Adipocyte (in vitro differentiated cells): ENCODE measurements around the gene AP2A1.
A peak's percentile ranks its signal among the peaks of the same experiment; 100 is the strongest.

Source experiments
- DNase-seq: peaks from one replicate; pipeline ENCODE4 v3.0.0-alpha.2; 2015; ENCODE audit warnings: low read depth
- H3K27me3 ChIP-seq: replicated peaks from 2 replicates; pipeline ENCODE4 v1.7.0; 2013; ENCODE audit warnings: mild to moderate bottlenecking, low read length, moderate library complexity; ENCODE audit not compliant: control insufficient read depth, insufficient read depth
- H3K36me3 ChIP-seq: 2 replicates; pipeline ENCODE4 v1.7.0; 2013; ENCODE audit warnings: low read length, mild to moderate bottlenecking, moderate library complexity; ENCODE audit not compliant: control insufficient read depth, insufficient read depth, severe bottlenecking
- H3K4me1 ChIP-seq: 2 replicates; pipeline ENCODE4 v1.7.0; 2013; ENCODE audit warnings: mild to moderate bottlenecking, low read length, moderate library complexity; ENCODE audit not compliant: control insufficient read depth, insufficient read depth
- H3K4me3 ChIP-seq: 2 replicates; pipeline ENCODE4 v1.7.0; 2013; ENCODE audit warnings: mild to moderate bottlenecking, low read length, moderate library complexity
- H3K9ac ChIP-seq: 2 replicates; pipeline ENCODE4 v1.7.0; 2013; ENCODE audit warnings: mild to moderate bottlenecking, low read length, moderate library complexity
- H3K9me3 ChIP-seq: 2 replicates; pipeline ENCODE4 v1.7.0; 2013; ENCODE audit warnings: mild to moderate bottlenecking, low read length, moderate library complexity; ENCODE audit not compliant: control insufficient read depth

Gene AP2A1

DNA sequence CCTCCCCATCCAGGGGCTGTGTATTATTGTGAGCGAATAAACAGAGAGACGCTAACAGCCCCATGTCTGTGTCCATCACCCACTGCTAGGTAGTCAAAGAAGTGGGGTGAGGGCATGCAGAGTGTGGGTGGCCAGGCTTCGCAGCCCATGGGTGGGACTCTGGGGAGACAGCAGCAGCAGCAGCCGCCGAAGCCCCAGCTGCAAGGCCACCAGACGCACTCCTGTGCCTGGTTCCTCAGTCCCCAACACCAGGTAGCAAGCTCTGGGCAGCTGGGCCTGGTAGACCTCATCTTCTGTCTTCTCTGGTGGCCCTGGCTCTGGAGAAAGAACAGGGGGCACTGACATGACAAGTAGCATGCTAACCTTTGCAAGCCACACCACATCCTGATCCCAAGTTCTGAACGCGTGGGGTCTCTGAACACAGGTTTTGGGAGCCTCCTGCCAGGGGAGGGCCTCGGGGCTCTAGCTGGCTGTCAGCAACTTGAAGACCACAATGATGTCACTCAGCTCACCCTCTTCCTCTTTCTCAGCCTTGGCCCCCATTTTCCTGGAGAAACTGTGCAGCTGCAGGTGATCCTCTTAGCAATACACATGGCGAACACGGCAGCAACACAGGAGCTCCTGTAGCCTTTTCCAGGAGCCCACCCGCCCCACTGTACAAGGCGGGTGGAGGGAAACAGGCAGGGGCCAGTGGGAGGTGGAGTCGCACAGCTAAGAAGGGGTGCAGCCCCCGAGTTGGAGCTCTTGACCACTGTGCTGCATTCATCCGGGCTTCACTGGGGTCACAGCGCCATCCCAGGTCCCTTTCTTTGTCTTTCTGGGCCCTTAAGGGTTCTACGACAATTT is 40.5 kb downstream of the AP2A1 start:
- H3K36me3 ChIP-seq = peaks cover 43% of the 10 kb centered on the region
- H3K27me3 ChIP-seq = no peaks in the 10 kb centered on the region
- no peak overlapping the region for H3K4me3 ChIP-seq
- H3K9ac ChIP-seq = no peak overlapping the region
- peaks cover 11% of the 10 kb centered on the region for H3K4me1 ChIP-seq
- DNase-seq = no peak
- no peaks in the 10 kb centered on the region for H3K9me3 ChIP-seq

DNA sequence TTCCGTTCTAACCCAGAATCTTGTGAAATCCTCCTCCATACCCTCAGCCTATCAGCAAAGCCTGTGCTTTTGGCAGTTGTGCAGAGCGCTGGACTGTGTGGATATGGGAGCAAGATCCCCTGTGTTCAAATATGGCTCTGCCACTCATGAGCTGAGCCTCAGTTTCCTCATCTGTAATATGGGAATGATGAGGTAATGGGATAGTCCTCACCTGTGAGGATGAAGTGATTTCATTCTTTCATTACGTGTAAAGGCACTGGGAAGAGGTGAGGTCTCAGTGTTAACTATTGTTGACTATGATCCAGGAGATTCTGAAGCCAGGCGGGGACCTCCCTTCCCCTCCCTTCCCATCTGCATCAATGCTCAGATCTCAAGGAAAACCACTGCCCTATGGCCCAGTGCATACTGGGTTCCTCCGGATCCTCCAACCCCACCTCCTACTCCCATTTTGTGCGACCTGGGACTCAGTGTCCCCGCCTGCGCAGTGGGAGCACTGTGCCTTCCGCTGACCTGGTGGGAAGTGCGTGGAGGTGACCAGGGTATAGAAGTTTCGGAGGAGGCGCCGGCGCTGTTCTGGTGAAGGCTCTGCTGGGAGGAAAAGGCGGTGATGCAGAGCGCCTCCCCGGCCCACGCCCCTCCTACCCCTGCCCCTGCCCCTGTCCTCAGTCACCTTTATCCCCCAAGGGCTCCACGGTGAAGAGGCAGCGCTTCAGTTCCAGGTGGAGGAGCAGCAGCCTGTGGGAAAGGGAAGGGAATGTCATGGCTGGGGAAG is 41.3 kb downstream of the AP2A1 start:
- DNase-seq = no peak
- peak overlapping the region; percentile 29 for H3K9ac ChIP-seq
- no peak overlapping the region for H3K4me3 ChIP-seq
- peaks cover 12% of the 10 kb centered on the region for H3K4me1 ChIP-seq
- H3K27me3 ChIP-seq = no peaks in the 10 kb centered on the region
- no peaks in the 10 kb centered on the region for H3K9me3 ChIP-seq
- peaks cover 38% of the 10 kb centered on the region for H3K36me3 ChIP-seq

DNA sequence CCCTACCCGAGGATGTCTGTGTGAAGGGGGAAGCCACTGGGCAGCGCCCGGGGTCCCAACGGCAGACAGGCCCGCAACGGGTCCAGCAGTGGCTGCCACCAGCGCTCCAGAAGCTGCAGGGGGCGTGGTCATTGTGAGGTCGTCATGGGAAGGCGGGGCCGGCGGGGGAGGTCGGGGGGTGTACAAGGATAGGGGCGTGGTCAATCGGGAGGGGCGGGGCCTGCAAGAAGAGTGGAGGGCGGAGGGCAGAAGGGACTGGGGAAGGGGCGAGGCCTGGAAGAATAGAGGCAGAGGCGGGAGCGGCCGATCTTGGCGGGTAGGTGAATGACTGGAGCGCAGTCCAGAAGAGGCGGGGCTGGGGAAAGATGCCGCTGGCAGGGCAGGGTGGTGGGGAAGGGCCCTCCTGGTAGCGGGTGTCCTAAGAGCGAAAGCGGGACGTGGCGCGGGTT is 41.9 kb downstream of the AP2A1 start:
- no peaks in the 10 kb centered on the region for H3K27me3 ChIP-seq
- H3K36me3 ChIP-seq = peaks cover 32% of the 10 kb centered on the region
- peak overlapping the region; percentile 80 for H3K4me3 ChIP-seq
- H3K9ac ChIP-seq = peak overlapping the region; percentile 77
- H3K9me3 ChIP-seq = no peaks in the 10 kb centered on the region
- DNase-seq = peak; percentile 96
- peaks cover 12% of the 10 kb centered on the region for H3K4me1 ChIP-seq

DNA sequence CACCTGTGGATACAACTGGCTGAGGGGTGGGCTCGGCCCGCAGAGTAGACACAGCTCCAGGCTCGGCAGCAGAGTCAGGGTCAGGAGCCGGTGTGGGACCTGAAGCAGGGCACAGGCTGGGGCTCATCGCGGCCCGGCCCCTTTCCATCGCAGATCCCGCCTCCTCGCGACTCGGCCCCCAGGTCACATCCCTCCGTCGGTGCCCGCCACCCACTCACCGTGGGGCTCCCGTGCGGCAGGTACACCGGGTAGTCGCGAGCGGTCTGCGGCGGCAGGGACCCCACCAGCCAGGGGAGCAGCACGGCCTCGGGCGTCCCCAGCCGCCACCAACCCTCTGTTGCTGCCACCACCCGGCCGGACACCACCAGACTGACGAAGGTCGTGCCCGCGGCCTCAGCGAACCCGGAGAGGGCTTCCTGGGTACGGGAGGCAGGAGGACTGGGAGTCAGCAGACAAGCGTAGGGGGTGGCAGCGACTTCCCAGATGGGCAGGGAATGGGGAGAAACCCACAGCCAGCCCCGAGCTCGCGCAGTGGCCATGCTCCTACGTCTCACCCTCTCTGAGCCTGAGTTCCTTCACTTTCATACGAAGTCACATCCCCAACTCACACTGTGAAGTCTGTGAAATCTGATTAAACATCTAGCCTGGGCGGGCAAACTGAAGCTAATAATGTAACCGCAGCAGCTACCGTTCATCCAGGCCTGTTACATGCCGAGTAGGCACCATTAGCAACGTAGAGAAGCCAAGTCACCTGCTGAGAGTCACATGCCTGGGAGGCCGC is 42.5 kb downstream of the AP2A1 start:
- peak overlapping the region; percentile 80 for H3K4me3 ChIP-seq
- H3K27me3 ChIP-seq = no peaks in the 10 kb centered on the region
- no peaks in the 10 kb centered on the region for H3K9me3 ChIP-seq
- H3K36me3 ChIP-seq = peaks cover 27% of the 10 kb centered on the region
- peaks cover 18% of the 10 kb centered on the region for H3K4me1 ChIP-seq
- peak overlapping the region; percentile 77 for H3K9ac ChIP-seq
- peak; percentile 53 for DNase-seq

DNA sequence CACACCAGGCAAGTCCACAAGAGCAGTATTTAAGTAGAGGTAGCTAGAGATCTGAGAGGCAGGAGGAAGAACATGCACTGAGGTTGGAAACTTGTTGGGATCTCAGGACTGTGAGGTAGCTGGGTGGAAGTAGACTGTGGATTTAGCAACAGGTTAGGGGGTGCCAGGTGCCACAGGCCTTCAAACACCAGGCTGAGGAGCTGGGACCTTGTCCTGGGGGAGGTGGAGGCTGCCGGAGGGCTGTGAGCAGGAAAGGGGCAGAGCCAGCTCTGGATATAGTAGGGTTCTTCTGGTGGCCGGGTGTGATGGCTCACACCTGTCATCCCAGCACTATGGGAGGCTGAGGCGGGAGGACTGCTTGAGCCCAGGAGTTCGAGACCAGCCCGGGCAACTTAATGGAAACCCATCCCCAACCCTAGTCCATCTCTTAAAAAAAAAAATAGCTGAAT is 43.2 kb downstream of the AP2A1 start:
- Histone ChIP-seq H3K4me3 (peak overlapping the region; percentile 80), H3K9me3 (no peaks in the 10 kb centered on the region), H3K36me3 (peaks cover 21% of the 10 kb centered on the region), H3K27me3 (no peaks in the 10 kb centered on the region), H3K9ac (peak overlapping the region; percentile 77), H3K4me1 (peaks cover 19% of the 10 kb centered on the region)
- DNase-seq = no peak

DNA sequence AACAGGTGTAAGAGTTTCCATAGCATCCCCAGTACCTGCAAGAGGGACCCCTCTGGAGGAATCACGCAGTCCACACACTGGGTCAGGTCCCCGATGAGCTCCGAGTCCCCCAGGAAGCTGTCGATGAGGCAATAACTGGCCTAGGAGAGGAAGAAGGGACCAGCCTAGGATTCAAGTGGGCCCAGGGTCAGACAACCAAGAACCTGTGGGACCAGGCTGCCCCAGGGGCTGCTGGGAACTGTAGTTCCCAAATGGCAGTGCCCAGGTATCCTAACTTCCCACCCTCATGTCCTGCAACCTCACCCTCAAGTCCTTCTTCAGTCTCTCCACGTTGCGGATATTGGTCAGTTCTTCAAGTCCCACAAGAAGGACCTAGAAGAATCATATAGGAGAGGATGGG is 44.5 kb downstream of the AP2A1 start:
- DNase-seq = no peak
- H3K4me1 ChIP-seq = peaks cover 19% of the 10 kb centered on the region
- peaks cover 13% of the 10 kb centered on the region for H3K36me3 ChIP-seq
- H3K9me3 ChIP-seq = no peaks in the 10 kb centered on the region
- no peak overlapping the region for H3K4me3 ChIP-seq
- H3K27me3 ChIP-seq = no peaks in the 10 kb centered on the region
- H3K9ac ChIP-seq = no peak overlapping the region

DNA sequence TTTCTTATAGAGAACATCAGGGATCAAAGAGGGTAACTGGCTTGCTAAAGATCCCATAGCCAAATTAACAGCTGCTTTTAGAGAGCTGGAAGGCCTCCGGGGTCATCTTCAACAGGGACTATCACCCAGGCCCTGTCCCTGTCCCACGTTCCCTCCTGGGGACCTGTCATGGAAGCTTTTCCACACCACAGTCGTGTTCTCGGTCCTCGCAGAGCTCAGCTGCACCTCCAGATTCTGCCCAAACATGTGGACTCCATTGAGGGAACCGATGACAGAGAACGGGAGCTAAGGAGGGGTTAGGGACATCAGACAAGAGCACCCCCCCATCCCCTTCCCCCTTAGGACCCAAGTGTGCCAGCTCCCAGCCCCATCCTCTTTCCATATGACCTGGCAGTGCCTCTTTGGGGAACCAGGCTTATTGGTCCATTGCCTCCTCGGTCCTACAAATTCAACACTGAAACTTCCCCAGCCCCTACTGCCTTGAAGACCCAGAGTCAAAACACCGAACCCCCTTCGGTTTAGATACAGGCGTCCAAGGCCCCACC is 45.7 kb downstream of the AP2A1 start:
- no peaks in the 10 kb centered on the region for H3K9me3 ChIP-seq
- no peaks in the 10 kb centered on the region for H3K27me3 ChIP-seq
- H3K36me3 ChIP-seq = peaks cover 6% of the 10 kb centered on the region
- DNase-seq = no peak
- peak overlapping the region; percentile 99 for H3K4me3 ChIP-seq
- peaks cover 19% of the 10 kb centered on the region for H3K4me1 ChIP-seq
- peak overlapping the region; percentile 89 for H3K9ac ChIP-seq

DNA sequence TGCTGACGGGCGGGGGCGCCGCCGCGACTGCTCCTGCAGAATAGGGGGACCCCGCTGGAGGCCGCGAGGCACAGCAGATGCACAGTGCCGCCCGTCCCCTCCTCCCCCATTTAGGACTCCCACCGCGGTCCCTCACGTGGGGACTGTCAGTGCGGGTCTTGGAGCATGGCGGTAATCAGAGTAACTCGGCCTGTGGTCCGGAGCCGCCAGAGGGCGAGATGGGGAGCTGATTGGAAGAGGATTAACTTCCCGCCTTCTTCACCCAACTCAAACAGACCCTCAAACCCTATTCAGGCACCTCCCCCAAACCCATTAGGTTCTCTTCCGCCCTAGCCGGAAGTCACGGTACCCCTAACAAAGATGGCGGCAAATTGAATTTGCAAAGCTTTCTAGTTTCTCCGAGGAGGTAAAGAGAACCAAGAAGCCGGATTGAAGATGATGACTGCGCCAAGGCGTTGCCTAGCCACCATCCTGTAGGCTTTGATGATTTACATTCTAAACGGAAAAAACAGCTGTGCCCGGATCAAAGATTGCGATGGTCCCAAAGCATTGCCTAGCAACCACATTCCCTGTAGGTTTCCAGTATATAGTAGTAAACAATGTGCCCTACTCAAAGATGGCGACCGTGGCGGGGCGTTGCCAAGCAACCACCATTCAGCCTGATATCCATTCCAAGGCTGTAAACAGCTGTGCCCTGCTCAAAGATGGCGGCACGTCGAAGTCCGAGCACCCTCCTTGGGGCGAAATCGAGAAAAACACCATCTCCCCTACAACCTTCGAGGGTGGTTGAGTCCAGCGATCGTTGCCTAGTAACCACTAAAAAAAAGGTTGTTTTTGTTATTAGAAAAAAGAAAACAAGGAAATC is 46.4 kb downstream of the AP2A1 start, which contains the start of gene FUZ:
FUZ (minus strand) TSS at position 296 of the 865 bp plus-strand sequence; CDS start at position 110, 186 bp downstream.
- peak; percentile 98 for DNase-seq
- Histone ChIP-seq H3K9me3 (no peaks in the 10 kb centered on the region), H3K4me1 (peaks cover 15% of the 10 kb centered on the region), H3K27me3 (no peaks in the 10 kb centered on the region), H3K9ac (peak within 1 kb of the TSS; percentile 89), H3K4me3 (peak within 1 kb of the TSS; percentile 99), H3K36me3 (no peaks in the 10 kb centered on the region)

DNA sequence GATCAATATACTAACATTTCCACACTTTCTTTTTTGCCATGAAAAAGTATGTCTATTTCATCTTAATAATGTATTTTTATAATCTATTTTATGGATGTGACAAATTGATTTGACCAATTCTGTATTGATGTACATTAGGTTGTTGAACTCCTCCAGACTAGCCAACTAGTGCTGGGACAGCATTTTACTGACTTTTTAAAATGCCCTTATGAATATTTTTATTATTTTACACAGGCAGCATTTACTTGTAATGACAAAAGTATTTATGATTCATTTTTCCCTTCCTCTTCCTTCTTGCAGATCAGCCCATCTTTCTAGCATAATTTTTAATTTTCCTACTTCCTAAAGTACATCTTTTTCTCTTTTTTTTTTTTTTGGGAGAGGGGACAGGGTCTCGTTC is 47.2 kb downstream of the AP2A1 start:
- Histone ChIP-seq H3K9me3 (no peaks in the 10 kb centered on the region), H3K4me3 (peak overlapping the region; percentile 99), H3K4me1 (peaks cover 14% of the 10 kb centered on the region), H3K36me3 (no peaks in the 10 kb centered on the region), H3K27me3 (no peaks in the 10 kb centered on the region), H3K9ac (peak overlapping the region; percentile 89)
- peak; percentile 40 for DNase-seq

DNA sequence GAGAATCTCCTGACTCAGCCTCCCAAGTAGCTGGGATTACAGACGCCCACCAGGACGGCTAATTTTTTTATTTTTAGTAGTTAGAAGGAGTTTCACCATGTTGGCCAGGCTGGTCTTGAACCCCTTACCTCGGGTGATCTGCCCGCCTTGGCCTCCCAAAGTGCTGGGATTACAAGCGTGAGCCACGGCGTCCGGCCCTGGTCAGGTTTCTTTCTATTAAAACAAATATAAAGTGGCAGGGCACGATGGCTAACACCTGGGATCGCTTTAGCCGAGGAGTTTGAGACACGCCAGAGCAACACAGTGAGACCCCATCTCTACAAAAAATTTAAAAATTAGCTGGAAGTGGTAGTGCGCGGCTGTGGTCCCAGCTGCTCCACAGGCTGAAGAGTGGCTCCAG is 49.8 kb downstream of the AP2A1 start:
- peak overlapping the region; percentile 96 for H3K4me3 ChIP-seq
- H3K36me3 ChIP-seq = no peaks in the 10 kb centered on the region
- no peaks in the 10 kb centered on the region for H3K9me3 ChIP-seq
- peak overlapping the region; percentile 88 for H3K9ac ChIP-seq
- no peaks in the 10 kb centered on the region for H3K27me3 ChIP-seq
- no peak for DNase-seq
- H3K4me1 ChIP-seq = peaks cover 22% of the 10 kb centered on the region
